GM18517 (cell line): ENCODE results near the gene FAM227B.
"Not testable (repeated sequence)": the region's sequence is repeated elsewhere in the genome, so short reads cannot be mapped to it uniquely, and the experiment has no call there.

ENCODE experiments used
- ATAC-seq: cut with Tn5 transposase; IDR thresholded peaks from one replicate; pipeline ENCODE4 v1.9.1; 2021; ENCODE audit warnings: mild to moderate bottlenecking, moderate library complexity; ENCODE audit not compliant: unreplicated experiment

FAM227B gene

GRCh38 chr15:49387471-49387870 lies 233.1 kb downstream of the FAM227B start:
- ATAC-seq = no peak

GRCh38 chr15:49383266-49383665 lies 237.4 kb downstream of the FAM227B start:
- no peak for ATAC-seq

GRCh38 chr15:49382394-49382793 lies 238.2 kb downstream of the FAM227B start:
- ATAC-seq = no peak

- ATAC-seq = no peak
Measured at GRCh38 chr15:49380912-49381311, 239.7 kb downstream of the FAM227B start.

GRCh38 chr15:49379996-49380395 lies 240.6 kb downstream of the FAM227B start:
- ATAC-seq = no peak

GRCh38 chr15:49372366-49372765 lies 248.3 kb downstream of the FAM227B start:
- ATAC-seq = no peak

GRCh38 chr15:49370782-49371181 lies 249.8 kb downstream of the FAM227B start:
- no peak for ATAC-seq

- ATAC-seq = no peak
Measured at GRCh38 chr15:49366496-49366895, 254.1 kb downstream of the FAM227B start.

- no peak for ATAC-seq
Measured at GRCh38 chr15:49361370-49361769, 259.2 kb downstream of the FAM227B start.

- ATAC-seq = not testable (repeated sequence)
Measured at GRCh38 chr15:49354439-49354838, 266.2 kb downstream of the FAM227B start.

GRCh38 chr15:49343546-49343945 lies 277.1 kb downstream of the FAM227B start:
- ATAC-seq = no peak

GRCh38 chr15:49339656-49340055 lies 281.0 kb downstream of the FAM227B start:
- no peak for ATAC-seq

GRCh38 chr15:49331951-49332350 lies 288.7 kb downstream of the FAM227B start:
- ATAC-seq = no peak

- ATAC-seq = no peak
Measured at GRCh38 chr15:49331442-49331841, 289.2 kb downstream of the FAM227B start.

GRCh38 chr15:49330166-49330565 lies 290.5 kb downstream of the FAM227B start:
- no peak for ATAC-seq

- no peak for ATAC-seq
Measured at GRCh38 chr15:49328941-49329340, 291.7 kb downstream of the FAM227B start.

- ATAC-seq = no peak
Measured at GRCh38 chr15:49327927-49328326, 292.7 kb downstream of the FAM227B start.

GRCh38 chr15:49323207-49323606 lies 297.4 kb downstream of the FAM227B start:
- no peak for ATAC-seq

- ATAC-seq = no peak
Measured at GRCh38 chr15:49320351-49320750, 300.3 kb downstream of the FAM227B start.

- no peak for ATAC-seq
Measured at GRCh38 chr15:49315391-49315823, 305.2 kb downstream of the FAM227B start.

GRCh38 chr15:49314716-49315115 lies 305.9 kb downstream of the FAM227B start:
- ATAC-seq = no peak

- no peak for ATAC-seq
Measured at GRCh38 chr15:49313650-49314049, 307.0 kb downstream of the FAM227B start.

GRCh38 chr15:49309889-49310288 lies 310.7 kb downstream of the FAM227B start:
- ATAC-seq = no peak

GRCh38 chr15:49308686-49309085 lies 311.9 kb downstream of the FAM227B start:
- no peak for ATAC-seq
